HG03025 (cell line): ENCODE data around the gene PARP9.
"Not testable (repeated sequence)": the region's sequence is repeated elsewhere in the genome, so short reads cannot be mapped to it uniquely, and the experiment has no call there.

Experiments
- ATAC-seq: cut with Tn5 transposase; IDR thresholded peaks from one replicate; pipeline ENCODE4 v1.9.1; 2021; ENCODE audit warnings: mild to moderate bottlenecking, moderate library complexity; ENCODE audit not compliant: unreplicated experiment, low FRiP score

PARP9 gene

GRCh38 chr3:122533480-122533879 is 30.6 kb downstream of the PARP9 start:
- no peak for ATAC-seq

GRCh38 chr3:122530164-122530563 is 33.9 kb downstream of the PARP9 start:
- ATAC-seq: no peak

DNA sequence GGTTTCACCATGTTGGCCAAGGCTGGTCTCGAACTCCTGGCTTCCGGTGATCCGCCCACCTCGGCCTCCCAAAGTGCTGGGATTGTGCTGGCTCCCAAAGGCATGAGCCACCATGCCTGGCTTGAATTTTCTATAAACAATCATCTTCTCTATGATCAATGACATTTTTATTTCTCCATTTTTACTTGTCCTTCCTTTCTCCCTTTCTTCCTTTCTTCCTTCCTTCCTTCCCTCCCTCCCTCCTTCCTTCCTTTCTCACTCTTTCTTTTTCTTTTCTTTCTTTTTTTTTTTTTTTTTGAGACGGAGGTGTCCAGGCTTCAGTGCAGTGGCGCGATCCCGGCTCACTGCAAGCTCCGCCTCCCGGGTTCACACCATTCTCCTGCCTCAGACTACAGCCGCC is 40.8 kb downstream of the PARP9 start:
- no peak for ATAC-seq

DNA sequence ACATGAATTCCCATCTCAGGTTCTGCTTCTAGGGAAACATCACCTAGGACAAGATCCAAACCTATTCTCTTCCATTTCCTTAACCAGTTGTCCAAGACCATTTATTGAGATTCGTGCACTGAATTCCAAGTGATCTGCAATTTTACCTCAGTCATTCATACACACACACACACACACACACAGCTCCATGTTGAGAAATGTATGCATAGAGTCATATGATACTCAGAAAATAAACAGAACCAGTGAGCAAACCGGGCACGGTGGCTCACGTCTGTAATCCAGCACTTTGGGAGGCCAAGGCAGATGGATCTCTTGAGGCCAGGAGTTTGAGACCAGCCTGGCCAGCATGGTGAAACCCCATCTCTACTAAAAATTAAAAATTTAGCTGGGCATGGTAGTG is 43.2 kb downstream of the PARP9 start:
- no peak for ATAC-seq

DNA sequence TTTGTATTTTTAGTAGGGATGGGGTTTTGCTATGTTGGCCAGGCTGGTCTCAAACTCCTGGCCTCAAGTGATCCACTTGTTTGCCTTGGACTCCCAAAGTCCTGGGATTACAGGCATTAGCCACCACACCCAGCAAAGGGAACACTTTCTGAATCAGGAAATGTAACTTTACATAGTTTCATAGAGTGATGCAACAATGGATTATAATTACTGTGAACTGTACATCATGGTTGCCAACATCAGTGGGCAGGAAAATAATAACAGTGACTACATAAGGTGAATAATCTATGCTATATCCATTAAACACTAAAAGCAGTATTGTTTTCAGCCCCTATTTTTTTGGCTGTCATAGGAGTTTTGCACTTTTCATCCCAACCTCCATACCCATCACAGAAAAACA is 44.4 kb downstream of the PARP9 start:
- ATAC-seq: no peak

- no peak for ATAC-seq
These were observed 47.2 kb downstream of the PARP9 start for GRCh38 chr3:122516846-122517360.

DNA sequence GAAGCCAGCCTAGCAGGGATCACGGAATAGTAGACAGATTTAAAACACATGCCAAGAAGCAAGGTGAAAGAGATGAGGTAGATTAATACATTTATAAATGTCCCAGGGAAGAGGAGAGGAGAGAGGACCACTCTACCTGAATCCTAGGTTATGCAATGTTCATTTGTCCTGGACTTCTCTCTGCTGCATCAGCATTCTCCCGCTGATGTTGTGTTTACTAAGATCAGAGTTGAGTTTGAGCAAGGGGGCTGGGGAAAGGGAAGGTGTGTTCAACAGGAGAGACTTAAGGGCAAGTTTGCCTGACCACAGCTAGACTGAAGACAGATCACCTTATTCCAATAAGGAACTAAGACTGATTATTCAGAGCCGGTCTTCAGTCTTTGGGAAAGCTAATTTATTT is 48.2 kb downstream of the PARP9 start:
- ATAC-seq: no peak

- ATAC-seq: no peak
These were observed 49.1 kb downstream of the PARP9 start for GRCh38 chr3:122515020-122515468.

- peak; percentile 79 for ATAC-seq
These were observed 49.7 kb downstream of the PARP9 start, which contains the start of gene KPNA1 for GRCh38 chr3:122514123-122515019. KPNA1 (minus strand) TSS chr3:122514939; CDS start chr3:122496565, 18,374 bp downstream.

DNA sequence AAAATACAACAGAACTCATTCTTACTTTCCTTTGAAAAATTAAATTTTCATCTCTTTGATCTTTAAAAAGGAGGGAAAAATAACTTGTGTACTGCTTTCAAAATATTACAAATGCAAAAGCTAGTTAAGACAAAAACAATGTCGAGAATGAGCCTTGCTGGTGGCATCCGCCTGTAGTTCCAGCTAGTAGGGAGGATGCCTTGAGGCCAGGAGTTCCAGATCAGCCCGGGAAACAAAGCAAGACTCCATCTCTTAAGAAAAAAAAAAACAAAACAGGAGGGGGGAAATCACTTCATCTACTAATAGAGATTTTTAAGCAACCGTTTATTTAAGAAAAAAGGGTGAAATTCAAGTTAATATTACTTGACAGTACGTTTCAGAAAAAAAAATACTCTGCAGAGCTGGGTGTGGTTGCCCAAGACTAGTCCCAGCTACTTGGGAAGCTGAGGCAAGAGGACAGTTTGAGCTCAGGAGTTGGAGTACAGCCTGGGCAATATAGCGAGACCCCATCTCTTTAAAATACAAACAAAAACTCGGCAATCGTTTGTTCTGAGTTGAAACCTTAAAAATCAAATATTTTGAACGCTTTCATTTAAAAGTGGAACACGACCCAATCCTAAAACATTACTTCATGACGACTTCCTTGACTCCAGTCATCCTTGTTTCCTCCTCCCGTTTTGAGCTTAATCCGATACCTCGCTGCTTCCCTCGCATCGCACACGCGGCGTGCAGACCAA is 50.5 kb downstream of the PARP9 start:
- ATAC-seq: no peak

DNA sequence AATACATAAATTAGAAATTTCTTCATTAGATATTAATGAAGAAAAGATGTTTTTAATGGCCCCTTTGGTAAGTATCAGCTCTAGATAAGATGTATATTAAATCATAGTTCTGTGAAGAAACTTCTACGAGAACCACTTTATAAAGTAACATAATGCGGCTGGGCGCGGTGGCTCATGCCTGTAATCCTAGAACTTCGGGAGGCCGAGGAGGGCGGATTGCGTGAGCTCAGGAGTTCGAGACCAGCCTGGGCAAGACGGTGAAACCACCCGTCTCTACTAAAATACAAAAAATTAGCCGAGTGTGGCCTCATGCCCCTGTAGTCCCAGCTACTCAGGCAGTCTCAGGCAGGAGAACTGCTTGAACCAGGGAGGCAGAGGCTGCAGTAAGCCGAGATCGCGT is 51.8 kb downstream of the PARP9 start:
- no peak for ATAC-seq

GRCh38 chr3:122510878-122511535 is 53.1 kb downstream of the PARP9 start:
- ATAC-seq: no peak

DNA sequence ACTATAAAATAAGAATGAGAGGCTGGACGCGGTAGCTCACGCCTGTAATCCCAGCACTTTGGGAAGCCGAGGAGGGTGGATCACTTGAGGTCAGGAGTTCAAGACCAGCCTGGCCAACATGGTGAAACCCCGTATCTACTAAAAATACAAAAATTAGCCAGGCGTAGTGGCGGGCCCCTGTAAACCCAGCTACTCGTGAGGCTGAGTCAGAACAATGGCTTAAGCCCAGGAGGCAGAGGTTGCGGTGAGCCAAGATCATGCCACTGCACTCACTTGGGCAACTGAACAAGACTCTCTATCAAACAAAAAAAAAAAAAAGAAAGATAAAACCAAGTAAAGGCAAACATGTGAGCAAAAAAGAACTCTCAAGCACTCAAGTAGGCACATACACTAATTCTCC is 55.2 kb downstream of the PARP9 start:
- not testable (repeated sequence) for ATAC-seq

GRCh38 chr3:122508135-122508914 is 55.8 kb downstream of the PARP9 start:
- no peak for ATAC-seq

- no peak for ATAC-seq
These were observed 57.6 kb downstream of the PARP9 start for GRCh38 chr3:122506450-122506849.

- ATAC-seq: no peak
These were observed 58.4 kb downstream of the PARP9 start for GRCh38 chr3:122505676-122506075.

GRCh38 chr3:122502941-122503340 is 61.2 kb downstream of the PARP9 start:
- ATAC-seq: no peak

DNA sequence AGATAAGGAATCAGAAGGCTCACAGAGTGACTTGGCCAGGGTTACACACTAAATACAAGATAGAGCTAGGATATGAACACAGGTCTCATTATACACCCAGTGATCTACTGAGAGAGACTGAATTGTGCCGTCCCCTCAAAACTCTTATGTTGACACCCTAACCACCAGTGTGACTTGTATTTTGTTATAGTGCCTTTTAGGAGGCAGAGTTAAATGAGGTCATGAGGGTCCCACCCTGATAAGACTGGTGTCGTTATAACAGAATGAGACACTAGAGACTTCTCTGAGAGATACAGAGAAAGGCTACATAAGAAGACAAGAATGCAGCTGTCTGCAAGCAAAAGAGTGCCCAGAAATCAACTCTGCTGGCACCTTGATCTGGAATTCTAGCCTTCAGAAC is 62.0 kb downstream of the PARP9 start:
- no peak for ATAC-seq

DNA sequence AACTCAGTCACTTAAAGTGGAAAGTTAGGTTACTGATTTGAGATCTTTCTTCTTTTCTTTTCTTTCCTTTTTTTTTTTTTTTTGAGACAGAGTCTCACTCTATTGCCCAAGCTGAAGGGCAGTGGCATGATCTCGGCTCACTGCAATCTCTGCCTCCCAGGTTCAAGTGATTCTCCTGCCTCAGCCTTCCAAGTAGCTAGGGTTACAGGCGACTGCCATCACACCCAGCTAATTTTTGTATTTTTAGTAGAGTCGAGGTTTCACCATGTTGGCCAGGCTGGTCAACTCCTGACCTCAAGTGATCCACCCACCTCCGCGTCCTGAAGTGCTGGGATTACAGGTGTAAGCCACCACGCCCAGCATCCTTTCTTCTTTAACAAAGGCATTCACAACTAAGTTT is 63.1 kb downstream of the PARP9 start:
- ATAC-seq: not testable (repeated sequence)

GRCh38 chr3:122498152-122498551 is 65.9 kb downstream of the PARP9 start:
- ATAC-seq: no peak
